ENCODE data around the gene PAPOLB.

PAPOLB gene

DNA sequence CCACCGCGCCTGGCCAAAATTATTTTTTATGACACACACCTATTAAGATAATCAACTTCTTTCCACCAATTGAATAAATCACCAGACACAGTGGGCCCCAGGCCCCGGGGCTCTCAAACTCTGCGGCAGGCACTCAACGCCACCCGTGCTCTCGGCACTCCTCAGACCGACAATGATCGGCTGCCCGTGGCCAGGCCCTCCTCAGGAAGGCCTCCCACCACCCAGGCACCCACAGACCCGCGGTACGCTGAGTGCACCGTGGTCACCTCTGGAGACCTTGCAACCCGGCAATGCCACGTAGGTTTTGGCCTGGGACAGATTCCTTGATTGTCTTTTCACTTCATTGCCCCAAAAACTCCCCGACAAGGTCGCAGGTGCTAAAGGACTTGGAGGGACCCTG, 14.8 kb upstream of the PAPOLB start:
- DNase-seq, result no peak

DNA sequence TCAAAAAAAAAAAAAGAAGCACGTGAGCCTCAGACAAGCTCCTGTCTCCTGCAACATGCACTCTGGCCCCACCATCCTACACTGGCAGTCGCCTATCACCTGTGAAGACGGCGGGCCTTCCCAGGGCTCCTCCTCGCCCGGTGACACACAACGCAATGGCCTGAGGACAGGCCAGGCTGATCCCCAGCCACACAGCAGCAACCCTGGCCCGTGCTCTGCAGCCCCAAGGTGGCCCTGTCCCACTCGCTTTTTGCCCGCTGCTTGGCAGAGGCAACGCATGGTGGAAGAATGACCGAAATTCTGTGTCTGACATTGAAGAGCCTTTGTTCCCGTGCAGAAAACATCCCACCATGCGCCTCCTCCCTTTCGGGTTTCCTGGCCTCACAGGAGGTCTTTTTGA, 13.6 kb upstream of the PAPOLB start:
- no peak for DNase-seq

DNA sequence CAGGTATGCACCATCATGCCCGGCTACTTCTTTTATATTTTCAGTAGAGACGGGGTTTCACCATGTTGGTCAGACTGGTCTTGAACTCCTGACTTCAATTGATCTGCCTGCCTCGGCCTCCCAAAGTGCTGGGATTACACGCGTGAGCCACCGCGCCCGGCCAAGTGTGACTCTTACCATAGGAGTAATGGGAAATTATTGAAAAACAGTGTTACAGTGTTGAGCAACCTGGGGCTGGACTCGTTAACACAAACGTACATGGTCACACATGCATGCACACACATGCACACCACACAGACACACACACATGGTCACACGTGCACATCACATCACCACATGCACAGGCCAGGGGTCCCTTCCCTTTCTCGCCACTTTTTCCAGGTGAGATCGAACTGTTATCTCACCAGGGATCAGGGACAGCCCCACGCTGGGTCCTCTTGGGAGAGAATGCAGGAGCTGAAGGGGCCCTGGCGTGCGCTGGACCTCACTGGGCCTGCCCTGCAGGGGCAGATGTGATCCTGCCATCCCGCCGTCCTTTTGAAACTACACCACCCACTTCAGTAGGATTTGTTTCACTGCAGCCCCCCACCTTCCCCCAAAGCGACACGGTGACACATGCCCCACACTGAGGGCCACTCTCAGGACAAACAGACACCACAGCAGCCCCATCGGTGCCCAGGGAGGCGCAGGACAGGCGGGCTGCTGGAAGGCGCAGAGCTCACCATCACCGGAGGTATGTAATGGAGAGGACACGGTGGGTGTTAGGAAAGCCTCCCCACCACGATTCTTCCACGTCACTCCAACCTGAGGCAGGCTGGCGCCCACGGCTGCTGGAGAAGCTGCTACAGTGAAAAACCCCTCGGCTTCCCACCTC, 11.5 kb upstream of the PAPOLB start:
- no peak for DNase-seq

DNA sequence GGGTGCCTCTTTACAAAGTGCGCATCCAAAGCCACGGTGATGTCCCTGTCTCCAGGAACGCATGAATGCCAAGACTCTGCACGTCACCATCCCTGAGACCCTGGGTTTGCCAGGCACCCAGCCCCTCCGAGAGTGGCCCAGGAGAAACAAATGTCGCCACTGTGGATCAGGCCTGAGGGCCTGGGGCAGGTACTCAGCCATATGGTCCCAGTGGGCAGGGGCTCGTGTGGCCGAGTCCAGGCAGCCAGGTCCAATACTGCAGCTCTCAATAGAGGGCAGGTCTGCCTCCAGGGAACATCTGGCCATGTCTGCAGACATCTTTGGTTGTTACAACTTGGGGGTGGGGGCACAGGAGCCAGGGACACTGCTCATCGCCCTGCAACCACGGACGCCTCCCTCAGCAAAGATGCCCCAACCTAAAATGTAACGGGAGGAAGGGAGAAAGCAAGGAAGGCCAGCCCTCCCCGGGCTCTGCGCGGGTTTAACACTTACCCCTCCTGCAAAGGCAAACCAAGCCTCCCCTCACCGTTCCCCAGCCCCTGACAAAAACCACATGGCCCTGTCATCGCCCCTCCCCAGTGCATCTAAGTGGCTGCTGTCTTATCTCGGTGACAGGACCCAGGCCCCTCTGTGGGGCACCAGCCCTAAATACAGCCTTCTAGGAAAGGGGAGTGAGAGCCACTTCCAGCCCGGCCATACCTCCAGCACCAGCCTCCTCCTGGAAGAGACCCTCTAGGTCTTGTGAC, 10.3 kb upstream of the PAPOLB start:
- no peak for DNase-seq

DNA sequence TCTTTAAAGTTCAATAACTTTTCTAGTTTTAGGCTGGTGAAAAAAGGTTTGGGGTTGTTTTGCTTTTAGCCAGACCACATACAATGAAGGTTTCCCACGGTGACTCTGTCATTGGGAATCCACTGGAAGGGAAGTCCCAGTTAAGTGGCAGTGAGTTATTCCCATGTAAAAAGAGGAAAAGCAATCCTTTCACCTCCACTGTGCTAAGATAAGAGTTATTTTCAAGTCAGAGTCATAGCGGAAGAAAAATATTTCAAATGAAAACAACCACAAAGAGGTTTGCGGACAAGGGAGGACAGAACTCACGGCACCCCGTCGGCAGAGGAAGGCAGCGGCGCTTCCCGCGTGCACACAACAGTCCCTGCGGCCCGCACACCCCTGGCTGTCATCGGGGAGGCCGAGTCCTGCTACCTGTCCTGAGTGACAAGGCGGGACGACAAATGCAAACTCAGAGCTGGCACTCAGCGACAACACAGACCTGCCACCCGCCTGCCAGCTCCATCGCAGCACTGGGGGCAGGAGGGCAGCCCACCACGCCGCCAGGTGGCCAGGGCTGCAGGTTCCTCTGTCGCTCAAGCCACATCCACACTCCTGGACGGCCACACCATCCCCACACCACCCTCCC, 9.3 kb upstream of the PAPOLB start:
- DNase-seq, result no peak

GRCh38 chr7:4868493-4868892, 6.7 kb upstream of the PAPOLB start:
- no peak for DNase-seq

DNA sequence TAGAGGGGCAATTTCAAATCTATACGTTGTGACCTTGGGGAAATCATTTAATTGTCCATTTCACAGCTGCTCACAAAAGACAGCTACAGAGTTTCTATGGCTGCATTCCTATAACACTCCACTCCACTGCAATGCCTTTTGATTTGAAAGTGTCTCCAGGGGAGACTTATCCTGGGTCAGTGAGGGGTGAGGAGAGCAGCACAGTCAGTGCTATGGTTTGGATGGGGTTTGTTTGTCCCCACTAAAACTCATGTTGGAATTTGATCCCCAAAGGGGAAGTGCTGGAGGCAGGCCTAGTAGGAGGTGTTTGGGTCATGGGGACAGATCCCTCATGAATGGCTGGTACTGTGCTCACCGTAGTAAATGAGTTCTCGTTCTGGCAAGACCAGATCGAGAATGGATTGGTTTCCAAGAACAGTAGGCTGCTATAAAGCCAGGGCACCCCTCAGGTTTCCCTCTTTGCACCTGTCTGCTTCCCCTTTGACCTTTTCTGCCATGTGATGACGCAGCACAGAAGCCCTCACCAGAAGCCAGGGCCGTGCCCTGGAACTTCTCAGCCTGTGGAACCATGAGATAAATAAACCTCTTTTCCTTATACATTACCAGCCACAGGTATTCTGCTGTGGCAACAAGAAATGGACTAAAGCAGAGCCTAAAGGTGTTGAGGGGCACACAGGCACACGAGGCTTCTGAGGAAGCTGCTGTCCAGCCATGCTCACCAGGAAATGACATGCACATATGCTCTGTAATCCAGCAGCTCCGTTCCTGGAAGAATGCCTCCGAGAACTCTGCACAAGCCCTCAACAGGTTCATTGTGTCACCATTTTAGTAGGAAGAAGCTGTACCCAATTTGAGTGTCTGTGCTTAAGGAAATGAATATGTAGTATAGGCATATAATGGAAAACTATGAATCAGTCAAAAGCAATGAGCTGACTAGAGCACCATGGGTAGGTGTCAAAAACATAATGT, 5.0 kb upstream of the PAPOLB start:
- no peak for DNase-seq

DNA sequence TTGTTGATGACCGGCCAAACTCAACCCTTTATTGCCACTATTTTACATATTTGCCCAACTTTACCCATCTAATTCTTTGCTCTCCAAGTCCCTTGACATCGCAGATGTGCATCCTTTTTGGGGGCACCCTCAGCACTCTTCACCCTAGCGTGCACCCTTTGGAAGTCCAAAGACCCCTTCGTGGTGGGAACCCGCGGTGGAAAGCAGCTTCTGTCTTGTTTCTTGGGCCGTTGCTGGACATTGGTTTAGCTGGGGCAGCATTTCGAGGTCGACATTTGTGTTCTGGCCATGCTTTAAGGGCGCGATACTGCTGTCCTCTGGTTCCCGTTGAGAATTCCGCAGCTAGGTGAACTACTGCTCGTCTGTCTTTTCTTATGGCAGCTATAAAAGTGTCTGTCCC, 326 bp upstream of the PAPOLB start:
- no peak for DNase-seq

- no peak for DNase-seq
Observed at GRCh38 chr7:4861227-4861626, 603 bp downstream of the PAPOLB start.

DNA sequence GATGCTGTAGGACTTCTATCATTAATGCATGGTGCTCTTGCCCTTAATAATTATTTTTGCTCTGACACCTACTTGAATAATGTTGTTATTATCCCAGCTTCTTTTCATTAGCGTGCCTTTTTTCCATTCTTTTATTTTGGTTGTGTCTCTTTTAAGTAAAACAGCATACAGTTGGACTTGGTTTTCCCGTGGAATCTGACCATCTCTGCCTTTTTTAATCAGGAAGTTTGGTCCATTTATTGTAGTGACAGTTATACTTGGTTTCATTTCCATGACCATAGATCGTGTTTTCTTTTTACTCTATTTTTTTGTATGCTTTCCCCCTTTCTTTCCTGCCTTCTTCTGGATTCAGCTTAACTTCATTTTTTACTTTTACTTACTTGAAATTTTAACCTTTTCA, 4.6 kb downstream of the PAPOLB start:
- DNase-seq, result no peak

DNA sequence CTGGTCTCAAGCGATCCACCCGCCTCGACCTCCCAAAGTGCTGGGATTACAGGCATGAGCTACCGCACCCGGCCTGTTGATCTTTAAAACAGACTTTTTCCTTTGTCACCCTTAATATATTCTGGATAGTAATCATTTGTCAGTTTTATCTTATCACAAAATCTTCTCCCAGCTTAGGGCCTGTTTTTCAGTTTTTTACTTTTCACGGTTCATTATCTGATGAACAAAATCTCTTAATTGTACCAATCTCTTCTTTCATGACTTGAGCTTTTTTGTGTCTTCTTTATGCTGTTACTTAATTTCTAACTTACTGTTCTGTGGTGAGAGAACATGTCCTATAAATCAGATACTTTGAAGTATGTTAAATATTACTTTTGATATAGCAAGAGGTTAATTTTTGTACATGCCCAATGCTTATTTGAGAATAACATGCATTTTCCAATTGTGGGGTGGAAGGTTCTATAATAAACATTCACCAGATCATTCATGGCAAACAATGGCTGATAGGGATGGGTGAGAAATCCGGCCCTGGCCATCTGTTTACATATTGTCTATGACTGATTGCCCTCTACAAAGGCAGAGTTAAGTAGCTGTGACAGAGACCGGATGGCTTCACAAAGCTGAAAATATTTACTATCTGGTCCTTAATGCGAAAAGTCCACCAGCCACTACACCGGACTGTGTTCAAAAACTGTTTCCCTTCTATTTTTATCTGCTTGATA, 5.3 kb downstream of the PAPOLB start:
- no peak for DNase-seq

- DNase-seq, result no peak
Observed at GRCh38 chr7:4854916-4855315, 6.9 kb downstream of the PAPOLB start.

GRCh38 chr7:4851459-4852422, 10.1 kb downstream of the PAPOLB start:
- no peak for DNase-seq

GRCh38 chr7:4850262-4850795, 11.5 kb downstream of the PAPOLB start:
- no peak for DNase-seq

DNA sequence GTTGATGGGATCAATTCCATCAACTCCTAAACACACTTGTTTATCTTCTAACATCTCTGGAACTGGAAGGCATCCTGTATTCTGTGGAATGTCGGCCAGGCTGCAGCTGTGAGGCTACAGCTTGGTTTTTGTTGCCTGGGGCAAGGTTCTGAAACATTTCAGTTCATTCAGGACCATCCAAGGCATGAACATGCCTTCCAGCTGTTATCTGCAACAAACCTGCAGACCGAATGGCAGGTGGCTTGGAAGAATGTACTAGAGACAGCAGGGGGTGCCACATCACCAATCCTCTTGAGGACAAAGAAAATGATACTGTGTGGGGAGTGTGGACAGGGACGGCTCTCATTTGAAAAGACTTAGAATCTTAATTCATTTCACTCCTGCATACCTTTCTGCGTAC, 12.4 kb downstream of the PAPOLB start:
- no peak for DNase-seq

GRCh38 chr7:4845740-4846142, 16.1 kb downstream of the PAPOLB start:
- no peak for DNase-seq

GRCh38 chr7:4842319-4843064, 19.3 kb downstream of the PAPOLB start:
- no peak for DNase-seq

- no peak for DNase-seq
Observed at GRCh38 chr7:4841836-4842235, 20.0 kb downstream of the PAPOLB start.

- no peak for DNase-seq
Observed at GRCh38 chr7:4841007-4841784, 20.6 kb downstream of the PAPOLB start.

All from NCI-H1417 treated with DMSO at 0.1 percent for 48 hours (cell line).